ENCODE results near the gene MTX1.

GRCh38 chr1:155247667-155248553 lies 39.4 kb downstream of the MTX1 start:
- TF ChIP-seq CTCF (conservative IDR thresholded peaks at IDR 0.05), result no peak
- no peak for TF ChIP-seq ZFX (IDR thresholded peaks at IDR 0.05)

All from C4-2B (cell line).